SU-DHL-6 (cell line): ENCODE results near the gene HIRIP3.
"Not testable (repeated sequence)": the region's sequence is repeated elsewhere in the genome, so short reads cannot be mapped to it uniquely, and the experiment has no call there.

Experiments used
- H2AFZ ChIP-seq: fragments of 200-600 bp; sonication (generic); 2 replicates; pipeline ENCODE4 v1.6.1; 2014; ENCODE audit warnings: low read depth, mild to moderate bottlenecking, moderate library complexity, mixed read lengths, antibody characterized with exemption, low read length; ENCODE audit not compliant: severe bottlenecking
- H3F3A ChIP-seq: fragments of 200-600 bp; shearing (Covaris generic); 2 replicates; pipeline ENCODE4 v1.6.0; 2016; ENCODE audit warnings: antibody characterized with exemption, mild to moderate bottlenecking; ENCODE audit not compliant: insufficient read depth
- H3K27ac ChIP-seq: fragments of 200-600 bp; sonication (generic); 2 replicates; pipeline ENCODE4 v1.5.1; 2016; ENCODE audit warnings: low read depth, mild to moderate bottlenecking, low read length, moderate library complexity, mixed read lengths
- H3K27me3 ChIP-seq: fragments of 200-600 bp; sonication (generic), shearing (Covaris generic); 2 replicates; pipeline ENCODE4 v1.6.0; 2014; ENCODE audit warnings: mild to moderate bottlenecking, low read length
- H3K36me3 ChIP-seq: fragments of 200-600 bp; sonication (generic); 2 replicates; pipeline ENCODE4 v1.6.1; 2014; ENCODE audit warnings: mild to moderate bottlenecking, low read length, mixed read lengths
- H3K4me2 ChIP-seq: fragments of 300-600, 200-600 bp; shearing (Covaris generic), sonication (generic); 2 replicates; pipeline ENCODE4 v1.6.0; 2014; ENCODE audit warnings: low read length, low read depth, mild to moderate bottlenecking; ENCODE audit not compliant: poor library complexity, severe bottlenecking
- H3K4me3 ChIP-seq: fragments of 200-600 bp; sonication (generic); 2 replicates; pipeline ENCODE4 v1.5.1; 2014; ENCODE audit warnings: antibody characterized with exemption, low read length, mild to moderate bottlenecking, mixed read lengths; ENCODE audit not compliant: insufficient read depth, poor library complexity, severe bottlenecking
- H3K79me2 ChIP-seq: fragments of 200-600 bp; sonication (generic); 2 replicates; pipeline ENCODE4 v1.6.1; 2014; ENCODE audit warnings: mild to moderate bottlenecking, low read length, moderate library complexity; ENCODE audit not compliant: insufficient read depth
- H3K9ac ChIP-seq: fragments of 200-600 bp; sonication (generic); 2 replicates; pipeline ENCODE4 v1.7.0; 2014; ENCODE audit warnings: mild to moderate bottlenecking, low read length
- H3K9me2 ChIP-seq: fragments of 200-600 bp; sonication (generic); replicated peaks from 2 replicates; pipeline ENCODE4 v1.6.1; 2014; ENCODE audit warnings: low read length; ENCODE audit not compliant: insufficient read depth
- H3K9me3 ChIP-seq: fragments of 200-600 bp; sonication (generic); 2 replicates; pipeline ENCODE4 v1.6.1; 2014; ENCODE audit warnings: low read length, mixed read lengths; ENCODE audit not compliant: insufficient read depth
- H4K20me1 ChIP-seq: fragments of 200-600 bp; sonication (generic); 2 replicates; pipeline ENCODE4 v1.6.1; 2014; ENCODE audit warnings: low read depth, mild to moderate bottlenecking, antibody characterized with exemption, low read length, moderate library complexity, mixed read lengths
- CTCF ChIP-seq: fragments of 200-600 bp; sonication (generic); IDR thresholded peaks from one replicate; pipeline ENCODE4 v1.5.1; 2017; ENCODE audit warnings: antibody characterized with exemption, mild to moderate bottlenecking, low read length, moderate library complexity; ENCODE audit not compliant: insufficient read depth, poor library complexity, severe bottlenecking
- EZH2phosphoT487 ChIP-seq: fragments of 200-600 bp; sonication (generic), shearing (Covaris generic); conservative IDR thresholded peaks from 2 replicates; pipeline ENCODE4 v1.6.1; 2018; ENCODE audit warnings: mild to moderate bottlenecking, antibody characterized with exemption, low read length, moderate library complexity, mixed read lengths

Gene HIRIP3

GRCh38 chr16:30022887-30023286 is 27.5 kb upstream of the HIRIP3 start, which contains the start of gene C16orf92:
TSS of gene C16orf92 (plus strand) at chr16:30023198. CDS start at chr16:30023341, 143 bp downstream.
- Histone ChIP-seq H3K4me3 (no peak within 1 kb of the TSS), H3K27ac (no peak within 1 kb of the TSS), H3K27me3 (no peaks in the 10 kb centered on the region), H4K20me1 (no peaks in the 10 kb centered on the region), H3K9me2 (no peaks in the 10 kb centered on the region), H3K9ac (no peak within 1 kb of the TSS), H3K4me2 (no peak within 1 kb of the TSS), H3K9me3 (no peaks in the 10 kb centered on the region), H3K36me3 (no peaks in the 10 kb centered on the region), H2AFZ (no peak within 1 kb of the TSS), H3K79me2 (no peaks in the 10 kb centered on the region), H3F3A (no peaks in the 10 kb centered on the region)
- TF ChIP-seq EZH2phosphoT487 (no peak), CTCF (no peak)

GRCh38 chr16:30018731-30019158 is 23.3 kb upstream of the HIRIP3 start:
- Histone ChIP-seq H3K4me3 (no peak overlapping the region), H2AFZ (no peak overlapping the region), H3K27ac (no peak overlapping the region), H4K20me1 (no peaks in the 10 kb centered on the region), H3K9me2 (no peaks in the 10 kb centered on the region), H3F3A (no peaks in the 10 kb centered on the region), H3K9me3 (no peaks in the 10 kb centered on the region), H3K36me3 (no peaks in the 10 kb centered on the region), H3K4me2 (no peak overlapping the region), H3K79me2 (no peaks in the 10 kb centered on the region), H3K9ac (no peak overlapping the region), H3K27me3 (no peaks in the 10 kb centered on the region)
- TF ChIP-seq CTCF: no peak
- no peak for TF ChIP-seq EZH2phosphoT487

GRCh38 chr16:30017937-30018336 is 22.5 kb upstream of the HIRIP3 start:
- not testable (repeated sequence) for H3K27me3 ChIP-seq, H3K4me3 ChIP-seq, H3K9me3 ChIP-seq, H3K36me3 ChIP-seq, H2AFZ ChIP-seq, H3K4me2 ChIP-seq, H3K79me2 ChIP-seq, H4K20me1 ChIP-seq, H3K9me2 ChIP-seq, H3K9ac ChIP-seq, H3K27ac ChIP-seq, H3F3A ChIP-seq

- Histone ChIP-seq H3K27ac (no peak overlapping the region), H3F3A (no peaks in the 10 kb centered on the region), H3K27me3 (no peaks in the 10 kb centered on the region), H3K9me3 (no peaks in the 10 kb centered on the region), H3K4me3 (no peak overlapping the region), H3K4me2 (no peak overlapping the region), H3K79me2 (no peaks in the 10 kb centered on the region), H3K36me3 (no peaks in the 10 kb centered on the region), H4K20me1 (no peaks in the 10 kb centered on the region), H3K9ac (no peak overlapping the region), H2AFZ (no peak overlapping the region), H3K9me2 (no peaks in the 10 kb centered on the region)
- TF ChIP-seq EZH2phosphoT487 (no peak), CTCF (no peak)
These were observed 21.9 kb upstream of the HIRIP3 start for GRCh38 chr16:30017277-30017656.
